Gastrocnemius medialis (tissue), 4 donors: ENCODE measurements around the gene DEDD2.

ENCODE experiments used
- CTCF ChIP-seq, 5 experiments: fragments of 450-650 bp in 3 of 5; fragments of 200-600 bp in 2 of 5; sonication (generic) in 2 of 5; IDR thresholded peaks in 4 of 5; conservative IDR thresholded peaks in 1 of 5; 1 replicate in 4 of 5; 2 replicates in 1 of 5; pipeline ENCODE4 v1.5.1; 2016 to 2019; ENCODE audit warnings: antibody characterized with exemption in 5 of 5, mild to moderate bottlenecking in 3 of 5, moderate library complexity in 3 of 5
- POLR2A ChIP-seq, 2 donors: fragments of 450-650 bp; IDR thresholded peaks; one replicate each; pipeline ENCODE4 v1.6.1; 2017; ENCODE audit warnings: antibody characterized with exemption in 2 of 2, mild to moderate bottlenecking in 2 of 2, moderate library complexity in 2 of 2

- no peak for TF ChIP-seq POLR2A (IDR thresholded peaks at IDR 0.05)
- TF ChIP-seq CTCF (IDR thresholded peaks at IDR 0.05 in 4 of 5, conservative IDR thresholded peaks at IDR 0.05 in 1 of 5), result no peak
Observed at GRCh38 chr19:42149447-42150202, 67.9 kb downstream of the DEDD2 start.
